Pons (tissue), 1 donor: ENCODE measurements around the gene BAG1.

Experiments
- DNase-seq: peaks from one replicate; pipeline ENCODE4 v3.0.0-alpha.2; 2016; ENCODE audit warnings: low spot score

Gene BAG1

DNA sequence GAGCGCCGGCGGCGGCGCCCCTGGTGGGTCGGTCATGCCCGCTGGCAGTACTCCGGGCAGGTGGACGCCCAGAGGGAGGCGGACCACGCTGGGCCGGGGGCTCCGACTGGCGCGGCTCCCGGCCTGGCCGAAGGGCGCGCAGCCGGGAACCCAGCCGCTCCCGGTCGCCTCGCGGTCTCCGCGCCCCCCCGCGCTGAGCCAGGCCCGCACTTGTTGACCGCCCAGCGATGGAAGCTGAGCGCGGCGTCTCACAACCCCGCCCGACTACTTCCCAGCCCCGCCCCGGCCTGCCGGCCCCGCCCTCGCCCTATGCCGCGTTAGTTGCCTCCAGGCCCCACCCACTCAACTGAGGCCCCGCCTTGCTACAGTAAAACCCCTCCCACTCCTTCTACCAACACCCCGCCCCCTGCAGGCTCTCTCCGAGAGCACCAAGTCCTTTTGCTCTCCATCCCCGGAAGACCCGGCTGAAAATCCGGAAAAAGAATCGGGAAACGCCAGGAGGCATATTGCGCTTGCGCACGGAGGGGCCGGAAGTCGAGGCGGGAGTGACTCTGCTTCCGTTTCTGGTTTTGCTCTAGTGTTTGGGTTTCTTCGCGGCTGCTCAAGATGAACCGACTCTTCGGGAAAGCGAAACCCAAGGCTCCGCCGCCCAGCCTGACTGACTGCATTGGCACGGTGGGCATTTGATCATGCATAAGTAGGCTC, at the start of gene BAG1, which contains the start of gene CHMP5:
Gene BAG1, minus strand, starts transcription at position 236 of the 705 bp plus-strand sequence.
Gene CHMP5, plus strand, starts transcription at position 577 of the 705 bp plus-strand sequence. Its CDS starts 30 bp downstream, at position 607.
- peak; percentile 100 for DNase-seq

DNA sequence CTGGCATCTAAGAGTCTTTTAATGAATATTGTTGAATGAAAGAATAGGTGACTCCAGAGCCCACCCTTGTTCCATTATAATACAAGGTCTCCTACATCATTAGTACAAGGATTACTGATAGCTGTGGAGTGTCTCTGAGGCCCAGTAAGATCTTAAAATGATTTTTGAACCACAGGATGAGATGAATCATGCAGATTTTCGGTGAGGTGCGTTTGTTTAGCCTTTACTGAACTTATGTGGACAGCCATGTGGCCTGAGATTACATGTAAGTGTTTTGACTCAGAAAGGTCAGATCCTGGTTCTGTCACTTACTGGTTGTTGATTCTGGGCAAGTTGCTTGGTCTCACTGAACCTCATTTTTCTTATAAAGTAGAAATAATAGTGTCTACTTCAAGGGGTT, 47.4 kb upstream of the BAG1 start:
- DNase-seq = no peak

DNA sequence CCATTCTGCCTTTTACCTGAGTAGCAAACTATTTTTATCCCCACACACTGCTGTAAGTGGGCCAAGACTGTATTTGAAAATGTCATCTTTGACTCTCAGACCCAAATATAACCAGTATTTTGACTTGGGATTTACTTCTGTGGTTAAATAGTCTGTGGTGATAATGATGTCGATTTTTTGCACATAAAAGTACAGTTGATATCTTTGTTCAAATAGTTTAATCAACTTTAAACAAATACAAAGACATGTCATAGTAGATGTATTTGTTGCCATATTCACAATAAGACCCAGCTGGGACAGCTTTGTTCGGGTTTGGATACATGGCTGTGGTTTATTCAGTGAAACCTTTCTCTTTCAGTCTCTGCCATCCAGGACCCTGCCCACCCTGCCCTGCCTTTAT, 46.2 kb upstream of the BAG1 start:
- no peak for DNase-seq

DNA sequence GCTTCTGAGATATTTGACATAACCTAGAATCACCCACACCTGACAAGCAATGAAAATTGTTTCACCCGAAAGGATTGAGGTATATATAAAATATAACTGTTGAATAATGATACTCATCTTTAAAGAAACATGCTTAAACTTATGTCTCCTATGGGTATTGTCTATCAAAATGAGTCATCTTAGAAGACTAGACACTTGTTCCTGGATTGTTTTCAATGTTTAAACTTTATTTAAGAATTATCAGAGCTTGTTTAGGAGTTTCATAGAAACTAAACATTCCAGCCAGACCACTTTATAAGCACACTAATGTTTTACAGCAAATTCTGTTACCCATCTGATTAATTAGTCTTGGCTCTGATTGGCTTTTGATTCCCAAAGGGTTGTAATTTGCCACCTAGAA, 45.4 kb upstream of the BAG1 start:
- DNase-seq = no peak

GRCh38 chr9:33307067-33307466, 42.6 kb upstream of the BAG1 start:
- DNase-seq = no peak

GRCh38 chr9:33306037-33306436, 41.5 kb upstream of the BAG1 start:
- DNase-seq = no peak

- peak; percentile 29 for DNase-seq
Measured at GRCh38 chr9:33304362-33304761, 39.9 kb upstream of the BAG1 start.

GRCh38 chr9:33300546-33300945, 36.0 kb upstream of the BAG1 start:
- DNase-seq = no peak

DNA sequence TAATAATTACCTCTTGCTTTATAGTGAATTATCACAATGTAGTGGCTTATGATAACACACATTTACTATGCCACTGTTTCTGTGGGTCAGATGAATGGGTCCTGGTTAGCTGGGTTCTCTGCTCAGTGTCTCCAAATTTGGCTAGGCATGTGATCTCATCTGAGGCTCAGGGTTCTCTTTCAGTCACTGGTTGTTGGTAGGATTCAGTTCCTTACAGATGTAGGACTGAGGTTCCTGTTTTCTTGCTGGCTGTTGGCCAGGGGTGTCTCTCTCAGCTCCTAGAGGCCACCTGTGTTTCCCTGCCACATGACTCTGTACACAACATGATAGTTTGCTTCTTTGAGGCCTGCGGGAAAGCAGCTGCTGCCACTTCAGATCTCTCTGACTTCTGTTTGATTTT, 32.9 kb upstream of the BAG1 start:
- DNase-seq = peak; percentile 87

- DNase-seq = no peak
Measured at GRCh38 chr9:33295571-33295970, 31.1 kb upstream of the BAG1 start.

- DNase-seq = no peak
Measured at GRCh38 chr9:33294670-33295432, 30.3 kb upstream of the BAG1 start.

- DNase-seq = no peak
Measured at GRCh38 chr9:33293782-33294181, 29.3 kb upstream of the BAG1 start.

GRCh38 chr9:33291901-33292300, 27.4 kb upstream of the BAG1 start:
- DNase-seq = no peak

- peak; percentile 21 for DNase-seq
Measured at GRCh38 chr9:33291031-33291397, 26.5 kb upstream of the BAG1 start.

DNA sequence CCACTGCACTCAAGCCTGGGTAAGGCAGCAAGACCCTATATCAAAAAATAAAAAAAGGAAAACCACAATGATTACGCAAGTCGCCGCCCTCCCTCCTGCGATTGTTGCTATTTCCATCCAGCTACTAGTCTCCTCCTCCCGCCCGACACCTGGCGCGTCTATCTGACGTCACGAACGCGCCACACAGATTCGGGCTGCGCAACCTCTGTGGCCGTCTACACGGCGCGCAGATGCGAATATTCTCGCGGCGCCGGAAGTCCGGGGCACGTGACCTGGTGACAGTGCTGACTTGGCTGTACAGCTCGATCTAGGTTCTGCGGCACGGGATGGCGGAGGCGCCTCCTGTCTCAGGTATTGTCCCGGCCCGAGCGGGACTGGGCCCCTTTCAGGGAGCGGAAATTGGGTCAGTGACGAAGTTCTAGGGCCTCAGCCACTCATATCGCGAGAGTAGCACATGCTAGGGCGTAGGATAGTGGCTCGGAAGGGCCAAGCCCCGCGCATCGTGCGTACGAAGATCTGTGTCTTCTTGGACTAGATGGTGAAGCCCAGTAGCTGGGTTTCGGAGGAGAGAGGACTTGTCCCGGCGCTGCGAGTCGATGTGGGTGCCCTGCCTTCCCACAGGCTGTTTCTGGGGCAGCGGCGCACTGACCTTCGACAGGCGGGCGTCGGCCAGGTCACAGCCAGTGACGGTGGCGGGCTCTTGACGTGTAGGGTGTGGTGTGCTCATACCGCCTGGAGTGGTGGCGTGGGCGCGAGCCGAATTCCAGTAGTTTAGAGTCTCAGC, 25.9 kb upstream of the BAG1 start, which contains the start of gene NFX1:
Gene NFX1, plus strand, starts transcription at position 270 of the 784 bp plus-strand sequence. Its CDS starts 57 bp downstream, at position 327.
- peak; percentile 96 for DNase-seq

- DNase-seq = no peak
Measured at GRCh38 chr9:33289936-33290246, 25.4 kb upstream of the BAG1 start.

DNA sequence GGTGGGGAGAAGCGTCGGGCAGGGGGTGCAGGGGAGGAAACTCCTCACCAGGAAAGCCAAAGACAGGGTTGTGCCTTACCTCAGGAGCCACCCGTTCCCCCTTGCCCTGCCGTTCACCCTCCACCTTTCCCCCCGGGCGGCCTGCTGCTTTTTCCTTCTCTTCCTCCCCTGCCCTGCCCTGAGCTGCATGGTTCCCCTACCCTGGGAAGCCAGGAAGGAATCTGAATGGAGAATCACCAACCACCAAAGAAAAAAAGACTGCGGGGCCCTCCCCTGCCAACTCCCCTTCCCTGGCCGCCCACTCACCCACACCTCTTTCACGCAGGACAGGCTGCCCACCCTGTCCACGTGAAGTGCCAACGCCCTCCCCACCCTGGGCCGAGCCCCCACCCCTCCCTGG, 25.0 kb upstream of the BAG1 start:
- DNase-seq = no peak

- no peak for DNase-seq
Measured at GRCh38 chr9:33288828-33289483, 24.4 kb upstream of the BAG1 start.

- no peak for DNase-seq
Measured at GRCh38 chr9:33288235-33288634, 23.7 kb upstream of the BAG1 start.

- DNase-seq = peak; percentile 88
Measured at GRCh38 chr9:33287087-33287490, 22.6 kb upstream of the BAG1 start.

DNA sequence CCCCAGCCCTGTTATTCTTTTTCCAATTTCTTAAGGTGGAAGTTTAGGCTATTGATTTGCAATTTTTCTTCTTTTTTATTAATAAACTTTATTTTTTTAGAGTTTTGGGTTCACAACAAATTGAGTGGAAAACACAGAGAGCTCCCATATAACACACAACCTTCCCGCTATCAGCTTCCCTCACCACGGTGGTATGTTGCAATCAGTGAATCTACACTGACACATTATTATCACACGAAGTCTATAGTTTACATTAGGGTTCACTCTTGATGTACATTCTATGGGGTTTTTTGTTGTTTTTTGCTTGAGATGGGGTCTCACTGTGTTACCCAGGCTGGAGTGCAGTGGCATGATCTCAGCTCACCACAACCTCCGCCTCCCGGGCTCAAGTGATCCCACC, 21.0 kb upstream of the BAG1 start:
- DNase-seq = no peak

DNA sequence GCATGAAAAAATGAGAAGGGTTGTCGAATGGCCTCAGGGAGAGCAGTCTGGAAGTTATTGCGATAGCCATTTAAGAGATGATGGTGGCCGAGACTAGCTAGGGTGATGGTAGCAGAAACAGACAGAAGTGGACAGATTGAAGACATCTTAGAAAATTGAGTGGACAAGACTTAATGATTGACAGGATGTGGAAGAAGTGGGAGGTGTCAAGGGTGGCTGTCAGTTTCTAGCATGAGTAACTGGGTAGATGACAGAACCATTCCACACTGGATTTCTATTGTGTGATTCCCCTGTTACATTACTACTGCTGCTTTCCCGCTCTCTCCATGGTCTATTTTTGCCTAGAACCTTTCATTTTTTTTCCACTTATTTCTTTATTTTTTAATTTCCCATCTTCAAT, 13.0 kb upstream of the BAG1 start:
- DNase-seq = no peak
